Smooth muscle cell (in vitro differentiated cells): ENCODE results near the gene CCDC85B. TPM values are rescaled to one million over a fixed set of nuclear protein-coding genes. Genes with fewer than 3 reads are reported as not detected.

Experiments used
- DNase-seq: peaks from one replicate; lab custom pipeline; 2025; ENCODE audit not compliant: unreplicated experiment; lab: John Stamatoyannopoulos, UW
- H2AFZ ChIP-seq: fragments of 200-600 bp; sonication (generic); 2 replicates; pipeline ENCODE4 v1.6.0; 2016; ENCODE audit warnings: antibody characterized with exemption, low read depth, mild to moderate bottlenecking
- H3F3A ChIP-seq: fragments of 200-600 bp; sonication (generic); 2 replicates; pipeline ENCODE4 v1.6.0; 2017; ENCODE audit warnings: antibody characterized with exemption, low read depth
- H3K27ac ChIP-seq: fragments of 200-600 bp; sonication (generic); 2 replicates; pipeline ENCODE4 v1.5.1; 2016; ENCODE audit warnings: low read depth, mild to moderate bottlenecking
- H3K27me3 ChIP-seq: fragments of 200-600 bp; sonication (generic); 2 replicates; pipeline ENCODE4 v1.6.1; 2016; ENCODE audit warnings: low read depth, mild to moderate bottlenecking
- H3K36me3 ChIP-seq: fragments of 200-600 bp; sonication (generic); 2 replicates; pipeline ENCODE4 v1.5.1; 2016; ENCODE audit warnings: low read depth
- H3K4me1 ChIP-seq: fragments of 200-600 bp; sonication (generic); 2 replicates; pipeline ENCODE4 v1.5.1; 2016; ENCODE audit warnings: low read depth
- H3K4me2 ChIP-seq: fragments of 200-600 bp; sonication (generic); 2 replicates; pipeline ENCODE4 v1.6.0; 2016; ENCODE audit warnings: mild to moderate bottlenecking
- H3K4me3 ChIP-seq: fragments of 200-600 bp; sonication (generic); 2 replicates; pipeline ENCODE4 v1.5.1; 2016; ENCODE audit warnings: mild to moderate bottlenecking
- H3K79me2 ChIP-seq: fragments of 200-600 bp; sonication (generic); 2 replicates; pipeline ENCODE4 v1.6.0; 2016; ENCODE audit warnings: low read depth, mild to moderate bottlenecking
- H3K9ac ChIP-seq: fragments of 200-600 bp; sonication (generic); 2 replicates; pipeline ENCODE4 v1.6.0; 2016; ENCODE audit warnings: low read depth
- H3K9me3 ChIP-seq: fragments of 200-600 bp; sonication (generic); replicated peaks from 2 replicates; pipeline ENCODE4 v1.5.1; 2016; ENCODE audit warnings: low read depth
- H4K20me1 ChIP-seq: fragments of 200-600 bp; sonication (generic); 2 replicates; pipeline ENCODE4 v1.6.0; 2016; ENCODE audit warnings: low read depth
- WGBS: methylation state at CpG from one replicate; pipeline ENCODE4 v1.1.7; 2016; ENCODE audit warnings: low lambda C conversion rate; 5-methylcytosine and 5-hydroxymethylcytosine counted together
- polyA plus RNA-seq: library from polyadenylated mRNA; unstranded; fragments of >200 nt; fragmentation: Nextera tagmentation; extraction: Ambion mirVana; gene quantifications from 2 replicates; pipeline ENCODE4 v1.2.1, GENCODE V29; 2016
- total RNA-seq: library from RNA; depleted of rRNA; stranded (reverse); fragments of >200 nt; gene quantifications from 2 replicates; pipeline ENCODE4 v1.2.3, GENCODE V29; 2014
- TF ChIP-seq, protein P1 (sequence below): fragments of 200-600 bp; sonication (generic); IDR thresholded peaks from 2 replicates; pipeline ENCODE4 v1.5.1; 2017; ENCODE audit warnings: borderline replicate concordance, mild to moderate bottlenecking, antibody characterized with exemption; ENCODE audit not compliant: insufficient read depth, poor library complexity, severe bottlenecking

Gene CCDC85B
- total and polyA plus RNA-seq, 2 experiments from 2014 or later = 19.5 to 55.7 TPM

DNA sequence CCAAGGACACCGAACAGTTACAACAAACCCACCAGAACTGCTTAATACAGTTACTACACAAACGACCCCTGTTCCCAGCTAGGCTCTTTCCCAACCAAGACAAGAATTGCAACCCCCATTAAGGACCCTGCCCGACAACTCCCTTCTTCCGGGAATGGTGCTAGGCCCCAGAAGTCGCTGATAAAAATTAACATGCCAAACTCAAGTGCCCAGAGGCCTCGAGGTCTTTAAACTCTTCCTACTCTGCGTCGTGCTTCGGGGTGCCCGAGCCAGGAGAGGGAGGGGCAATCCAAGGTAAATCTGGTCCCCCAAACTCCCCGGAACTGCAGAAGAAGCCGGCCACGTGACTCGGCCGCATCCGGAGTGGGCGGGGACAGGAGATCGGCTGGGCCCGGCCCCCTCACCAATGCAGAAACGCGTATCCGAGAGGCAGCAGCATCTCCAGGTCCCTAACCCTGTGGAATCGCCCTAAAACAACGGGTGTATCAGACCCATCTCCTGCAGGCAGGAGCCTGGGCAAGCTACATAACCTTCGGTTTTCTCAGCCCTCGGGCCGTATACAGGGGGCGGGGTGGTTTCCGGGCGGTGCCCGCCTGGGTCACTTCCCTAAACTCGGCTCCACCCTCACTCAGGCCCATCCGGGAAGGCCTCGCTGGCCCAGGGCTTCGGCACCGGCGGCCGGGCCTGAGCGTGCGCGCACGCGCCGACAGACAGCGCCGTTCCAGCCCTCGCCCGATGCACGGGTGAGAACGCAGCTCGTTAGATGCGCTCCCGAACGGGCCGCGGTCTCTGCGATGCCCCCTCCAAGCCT is 33.6 kb upstream of the CCDC85B start:
- Histone ChIP-seq H3K4me3 (peak overlapping the region; percentile 96), H2AFZ (no peak overlapping the region), H3K9ac (peak overlapping the region; percentile 84), H3K4me1 (peaks cover 15% of the 10 kb centered on the region), H3K4me2 (peak overlapping the region; percentile 96), H4K20me1 (peaks cover 60% of the 10 kb centered on the region), H3K79me2 (peaks cover 63% of the 10 kb centered on the region), H3F3A (peaks cover 50% of the 10 kb centered on the region), H3K9me3 (no peaks in the 10 kb centered on the region), H3K36me3 (peaks cover 10% of the 10 kb centered on the region), H3K27me3 (no peaks in the 10 kb centered on the region), H3K27ac (peak overlapping the region; percentile 66)
- TF ChIP-seq, protein P1, sequence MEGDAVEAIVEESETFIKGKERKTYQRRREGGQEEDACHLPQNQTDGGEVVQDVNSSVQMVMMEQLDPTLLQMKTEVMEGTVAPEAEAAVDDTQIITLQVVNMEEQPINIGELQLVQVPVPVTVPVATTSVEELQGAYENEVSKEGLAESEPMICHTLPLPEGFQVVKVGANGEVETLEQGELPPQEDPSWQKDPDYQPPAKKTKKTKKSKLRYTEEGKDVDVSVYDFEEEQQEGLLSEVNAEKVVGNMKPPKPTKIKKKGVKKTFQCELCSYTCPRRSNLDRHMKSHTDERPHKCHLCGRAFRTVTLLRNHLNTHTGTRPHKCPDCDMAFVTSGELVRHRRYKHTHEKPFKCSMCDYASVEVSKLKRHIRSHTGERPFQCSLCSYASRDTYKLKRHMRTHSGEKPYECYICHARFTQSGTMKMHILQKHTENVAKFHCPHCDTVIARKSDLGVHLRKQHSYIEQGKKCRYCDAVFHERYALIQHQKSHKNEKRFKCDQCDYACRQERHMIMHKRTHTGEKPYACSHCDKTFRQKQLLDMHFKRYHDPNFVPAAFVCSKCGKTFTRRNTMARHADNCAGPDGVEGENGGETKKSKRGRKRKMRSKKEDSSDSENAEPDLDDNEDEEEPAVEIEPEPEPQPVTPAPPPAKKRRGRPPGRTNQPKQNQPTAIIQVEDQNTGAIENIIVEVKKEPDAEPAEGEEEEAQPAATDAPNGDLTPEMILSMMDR = no peak
- 2% methylated on average over 48 of the region's 57 CpGs for WGBS
- DNase-seq = peak; percentile 52

DNA sequence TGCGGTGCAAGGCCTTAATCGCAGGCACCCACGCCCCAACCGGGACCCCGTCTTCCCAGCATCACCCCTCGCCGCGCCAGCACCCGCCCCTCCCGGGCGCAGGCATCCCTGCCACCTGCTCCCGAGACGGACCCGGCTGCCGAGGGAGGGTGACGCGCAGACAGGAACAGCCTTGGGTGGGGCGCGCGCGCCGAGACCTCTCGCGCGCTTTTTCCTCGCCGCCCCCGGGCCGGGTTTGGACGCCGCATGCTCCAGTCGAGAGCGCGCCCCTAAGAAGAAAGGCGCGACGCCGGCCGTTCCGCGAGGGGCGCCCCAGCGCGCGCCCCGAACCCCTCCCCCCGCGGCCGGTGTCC is 33.0 kb upstream of the CCDC85B start:
- Histone ChIP-seq H3K27me3 (no peaks in the 10 kb centered on the region), H3K36me3 (peaks cover 10% of the 10 kb centered on the region), H3K79me2 (peaks cover 69% of the 10 kb centered on the region), H3K4me1 (peaks cover 16% of the 10 kb centered on the region), H2AFZ (no peak overlapping the region), H3K4me3 (peak overlapping the region; percentile 96), H4K20me1 (peaks cover 54% of the 10 kb centered on the region), H3K9me3 (no peaks in the 10 kb centered on the region), H3K9ac (peak overlapping the region; percentile 84), H3K27ac (peak overlapping the region; percentile 66), H3F3A (peaks cover 50% of the 10 kb centered on the region), H3K4me2 (peak overlapping the region; percentile 96)
- TF ChIP-seq, protein P1 = no peak
- 0% methylated on average over 27 of the region's 49 CpGs for WGBS
- DNase-seq = no peak

DNA sequence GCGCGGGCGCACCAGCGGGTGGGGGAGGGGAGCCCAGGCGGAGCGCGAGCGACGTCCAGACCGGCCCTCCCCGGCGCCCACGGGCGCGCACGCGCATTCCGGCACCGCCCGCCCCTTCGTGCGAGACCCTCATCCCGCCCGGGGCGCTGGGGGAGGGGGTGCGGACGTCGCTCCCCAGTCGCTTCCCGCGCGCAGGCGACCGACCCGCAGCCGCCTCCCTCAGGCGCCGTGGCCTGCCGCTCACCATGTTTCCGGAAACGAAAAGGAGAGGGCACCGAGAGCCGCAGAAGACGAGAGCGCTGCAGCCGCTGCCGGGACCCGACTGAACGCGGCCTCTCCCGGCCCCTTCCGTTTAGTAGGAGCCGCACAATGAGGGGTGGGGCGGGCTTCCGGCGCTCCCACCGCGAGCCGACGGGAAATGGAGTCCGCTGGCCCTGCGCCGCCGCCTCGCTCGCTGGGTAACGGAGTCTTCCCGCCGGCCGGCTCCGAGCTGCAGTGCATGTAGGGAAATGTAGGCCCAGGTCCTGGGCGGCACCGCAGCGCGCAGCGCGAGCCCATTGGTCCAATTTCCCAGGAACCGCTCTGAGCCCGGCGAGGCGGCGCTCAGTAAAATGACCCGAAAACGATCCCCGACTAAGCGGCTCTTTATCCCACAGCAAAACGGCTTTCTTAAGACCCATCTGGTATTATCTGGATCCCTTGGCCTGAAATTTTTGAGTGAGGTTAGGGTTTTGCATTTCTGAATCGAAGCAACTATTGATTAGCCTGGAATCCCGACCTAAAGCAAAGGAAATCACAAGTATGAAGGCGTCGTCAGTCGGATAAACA is 32.4 kb upstream of the CCDC85B start, which contains the start of gene CFL1:
Gene CFL1 (minus strand): TSS at position 328 of the 828 bp plus-strand sequence. CDS start 81 bp downstream, at position 247.
- peaks cover 45% of the 10 kb centered on the region for H3F3A ChIP-seq
- no peaks in the 10 kb centered on the region for H3K27me3 ChIP-seq
- DNase-seq = peak; percentile 92
- H3K36me3 ChIP-seq = peaks cover 10% of the 10 kb centered on the region
- no peak within 1 kb of the TSS for H2AFZ ChIP-seq
- H3K9ac ChIP-seq = peak within 1 kb of the TSS; percentile 84
- peak within 1 kb of the TSS; percentile 96 for H3K4me2 ChIP-seq
- WGBS = under 1% methylated on average over 53 of the region's 92 CpGs
- no peaks in the 10 kb centered on the region for H3K9me3 ChIP-seq
- H3K79me2 ChIP-seq = peaks cover 71% of the 10 kb centered on the region
- H4K20me1 ChIP-seq = peaks cover 48% of the 10 kb centered on the region
- peak within 1 kb of the TSS; percentile 96 for H3K4me3 ChIP-seq
- TF ChIP-seq, protein P1 = no peak
- H3K4me1 ChIP-seq = peaks cover 16% of the 10 kb centered on the region
- peak within 1 kb of the TSS; percentile 83 for H3K27ac ChIP-seq
